CD8-positive, alpha-beta memory T cell (primary cell): Measurements from ENCODE around the gene ZDHHC9. TPM values are rescaled to one million over a fixed set of nuclear protein-coding genes. Genes with fewer than 3 reads are reported as not detected.

Experiments
- CTCF ChIA-PET: fragments of 350-600 bp; sonication (Branson Sonifier 250); formaldehyde crosslinking; loops from one replicate; lab custom pipeline; 2021; ENCODE audit warnings: antibody characterized with exemption; lab: Charles Lee
- POLR2A ChIA-PET: fragments of 350-600 bp; sonication (Branson Sonifier 250); formaldehyde crosslinking; loops from one replicate; lab custom pipeline; 2021; ENCODE audit warnings: antibody characterized with exemption; lab: Charles Lee
- DNase-seq, 5 donors: peaks; one replicate each; pipeline versions ENCODE4 v3.0.0 to v3.0.0-alpha.2; 2020 to 2022; ENCODE audit warnings: mixed read lengths in 1 of 5
- H3K27ac ChIP-seq: one replicate; pipeline ENCODE4 v1.7.0; 2013; ENCODE audit warnings: low read depth, mild to moderate bottlenecking, low read length, moderate library complexity
- H3K27me3 ChIP-seq: 2 replicates; pipeline ENCODE4 v1.7.0; 2013; ENCODE audit warnings: low read length, mild to moderate bottlenecking; ENCODE audit not compliant: insufficient read depth, poor library complexity, severe bottlenecking
- H3K36me3 ChIP-seq: 2 replicates; pipeline ENCODE4 v1.7.0; 2013; ENCODE audit warnings: mild to moderate bottlenecking, low read length, moderate library complexity; ENCODE audit not compliant: insufficient read depth
- H3K4me1 ChIP-seq: 2 replicates; pipeline ENCODE4 v1.7.0; 2013; ENCODE audit warnings: mild to moderate bottlenecking, low read length, moderate library complexity; ENCODE audit not compliant: insufficient read depth
- H3K4me3 ChIP-seq: 2 replicates; pipeline ENCODE4 v1.7.0; 2013; ENCODE audit warnings: mild to moderate bottlenecking, low read length
- H3K9me3 ChIP-seq: 2 replicates; pipeline ENCODE4 v1.7.0; 2013; ENCODE audit warnings: mild to moderate bottlenecking, low read length
- H3K27ac Mint-ChIP-seq, 8 donors: one replicate each; pipeline ENCODE4 v1.8.0; 2020 to 2021; ENCODE audit warnings: mixed read lengths in 8 of 8, mild to moderate bottlenecking in 6 of 8, inconsistent platforms in 3 of 8, moderate library complexity in 3 of 8
- H3K27me3 Mint-ChIP-seq, 2 donors: one replicate each; pipeline ENCODE4 v1.8.0; 2020 to 2021; ENCODE audit warnings: mixed read lengths in 2 of 2, mild to moderate bottlenecking in 1 of 2, moderate library complexity in 1 of 2
- H3K36me3 Mint-ChIP-seq, 3 donors: one replicate each; pipeline ENCODE4 v1.8.0; 2020 to 2021; ENCODE audit warnings: mixed read lengths in 3 of 3, inconsistent platforms in 1 of 3, mild to moderate bottlenecking in 1 of 3
- H3K4me1 Mint-ChIP-seq, 3 donors: one replicate each; pipeline ENCODE4 v1.8.0; 2020 to 2021; ENCODE audit warnings: mixed read lengths in 3 of 3, inconsistent platforms in 1 of 3, mild to moderate bottlenecking in 1 of 3
- H3K4me3 Mint-ChIP-seq, 7 donors: one replicate each; pipeline ENCODE4 v1.8.0; 2020 to 2021; ENCODE audit warnings: mixed read lengths in 7 of 7, mild to moderate bottlenecking in 6 of 7, moderate library complexity in 4 of 7, inconsistent platforms in 2 of 7
- H3K9me3 Mint-ChIP-seq, 5 donors: one replicate each; pipeline ENCODE4 v1.8.0; 2020 to 2022; ENCODE audit warnings: mixed read lengths in 5 of 5, mild to moderate bottlenecking in 3 of 5, moderate library complexity in 2 of 5, inconsistent platforms in 1 of 5
- polyA plus RNA-seq: library from polyadenylated mRNA; unstranded; fragments of 300-500 nt; fragmentation: Illumina TruSeq; gene quantifications from one replicate; pipeline ENCODE4 v1.2.3, GENCODE V29; 2021
- total RNA-seq, 2 experiments: library from RNA; stranded (reverse); gene quantifications; one replicate each; pipeline ENCODE4 v1.2.3, GENCODE V29; 2021

The ZDHHC9 gene
- total and polyA plus RNA-seq, 3 experiments from 2014 or later = 4.6 to 11.5 (median 10.4) TPM

GRCh38 chrX:129783291-129783713, 60.4 kb downstream of the ZDHHC9 start:
- peaks cover 14 to 74% (median 20%) of the 10 kb centered on the region in 3 donors for H3K36me3 Mint-ChIP-seq
- peaks cover 65% of the 10 kb centered on the region for H3K4me1 ChIP-seq
- peaks cover 23% of the 10 kb centered on the region for H3K36me3 ChIP-seq
- H3K9me3 Mint-ChIP-seq = peaks cover 0 to 4% (median 0%) of the 10 kb centered on the region in 5 donors
- peak overlapping the region; percentile 87 to 100 (median 97) for H3K4me3 Mint-ChIP-seq
- ChIA-PET POLR2A (interaction anchor here (0.7 to 5.1 kb wide), 5 partner anchors 12 to 39 kb away, joined by 3 to 82 read pairs (median 3); no protein-coding TSS in a partner anchor), CTCF (interaction anchor here (1.2 to 3.8 kb wide), 3 partner anchors 13 to 106 kb away, joined by 3 to 37 read pairs (median 36); no protein-coding TSS in a partner anchor)
- no peaks in the 10 kb centered on the region for H3K9me3 ChIP-seq
- no peak for DNase-seq
- H3K27ac ChIP-seq = no peak overlapping the region
- H3K4me3 ChIP-seq = peak overlapping the region; percentile 72
- peaks cover 74 to 92% (median 86%) of the 10 kb centered on the region in 3 donors for H3K4me1 Mint-ChIP-seq
- peak overlapping the region; percentile 73 to 96 (median 92) for H3K27ac Mint-ChIP-seq
- H3K27me3 ChIP-seq = no peaks in the 10 kb centered on the region
- H3K27me3 Mint-ChIP-seq = peaks cover 0 to 2% of the 10 kb centered on the region in 2 donors

- H3K27ac ChIP-seq = peak overlapping the region; percentile 16
- DNase-seq = no peak
- H3K36me3 Mint-ChIP-seq = peaks cover 14 to 71% (median 20%) of the 10 kb centered on the region in 3 donors
- H3K27me3 Mint-ChIP-seq = peaks cover 0 to 2% of the 10 kb centered on the region in 2 donors
- peak overlapping the region; percentile 87 to 100 (median 97) for H3K4me3 Mint-ChIP-seq
- peaks cover 77 to 96% (median 90%) of the 10 kb centered on the region in 3 donors for H3K4me1 Mint-ChIP-seq
- H3K27ac Mint-ChIP-seq = peak overlapping the region; percentile 43 to 96 (median 94)
- H3K4me1 ChIP-seq = peaks cover 68% of the 10 kb centered on the region
- ChIA-PET CTCF (interaction anchor here (0.9 to 3.8 kb wide), 5 partner anchors 12 to 105 kb away, joined by 3 to 37 read pairs (median 3); no protein-coding TSS in a partner anchor), POLR2A (interaction anchor here (0.8 to 5.1 kb wide), 3 partner anchors 12 to 40 kb away, joined by 3 to 82 read pairs (median 5); no protein-coding TSS in a partner anchor)
- H3K36me3 ChIP-seq = peaks cover 21% of the 10 kb centered on the region
- H3K27me3 ChIP-seq = no peaks in the 10 kb centered on the region
- H3K4me3 ChIP-seq = peak overlapping the region; percentile 72
- H3K9me3 Mint-ChIP-seq = peaks cover 0 to 4% (median 0%) of the 10 kb centered on the region in 5 donors
- H3K9me3 ChIP-seq = no peaks in the 10 kb centered on the region
These were observed 61.0 kb downstream of the ZDHHC9 start for GRCh38 chrX:129782706-129783105.

- H3K4me1 Mint-ChIP-seq = peaks cover 75 to 96% (median 89%) of the 10 kb centered on the region in 3 donors
- Histone ChIP-seq H3K9me3 (no peaks in the 10 kb centered on the region), H3K4me3 (peak overlapping the region; percentile 72), H3K27me3 (no peaks in the 10 kb centered on the region), H3K27ac (peak overlapping the region; percentile 45), H3K36me3 (peaks cover 17% of the 10 kb centered on the region), H3K4me1 (peaks cover 67% of the 10 kb centered on the region)
- DNase-seq = peak in 1 of 5 donors; percentile 19
- ChIA-PET CTCF (interaction anchor here (0.7 to 3.8 kb wide), 11 partner anchors 11 to 144 kb away, joined by 3 to 37 read pairs (median 4); no protein-coding TSS in a partner anchor), POLR2A (interaction anchor here (0.6 to 5.1 kb wide), 7 partner anchors 11 to 62 kb away, joined by 4 to 82 read pairs (median 5); partner anchors contain the start of gene ZDHHC9)
- H3K36me3 Mint-ChIP-seq = peaks cover 10 to 64% (median 20%) of the 10 kb centered on the region in 3 donors
- H3K9me3 Mint-ChIP-seq = peaks cover 0 to 4% (median 0%) of the 10 kb centered on the region in 5 donors
- peak overlapping the region; percentile 79 to 96 (median 95) for H3K27ac Mint-ChIP-seq
- H3K27me3 Mint-ChIP-seq = no peaks in the 10 kb centered on the region
- peak overlapping the region; percentile 87 to 100 (median 97) for H3K4me3 Mint-ChIP-seq
These were observed 61.8 kb downstream of the ZDHHC9 start for GRCh38 chrX:129781680-129782495.

- peaks cover 0 to 4% (median 0%) of the 10 kb centered on the region in 5 donors for H3K9me3 Mint-ChIP-seq
- peak overlapping the region; percentile 83 to 96 (median 95) for H3K27ac Mint-ChIP-seq
- H3K4me1 Mint-ChIP-seq = peaks cover 77 to 97% (median 91%) of the 10 kb centered on the region in 3 donors
- CTCF ChIA-PET = interaction anchor here (0.7 to 3.8 kb wide), 7 partner anchors 11 to 145 kb away, joined by 3 to 37 read pairs (median 9); no protein-coding TSS in a partner anchor
- H3K4me3 ChIP-seq = peak overlapping the region; percentile 84
- peak; percentile 69 to 94 (median 81) for DNase-seq
- H3K9me3 ChIP-seq = no peaks in the 10 kb centered on the region
- H3K27me3 Mint-ChIP-seq = no peaks in the 10 kb centered on the region
- no peaks in the 10 kb centered on the region for H3K27me3 ChIP-seq
- POLR2A ChIA-PET = interaction anchor here (0.6 to 5.1 kb wide), 8 partner anchors 10 to 125 kb away, joined by 3 to 82 read pairs (median 5); partner anchors contain the start of genes UTP14A and ZDHHC9
- H3K36me3 Mint-ChIP-seq = peaks cover 8 to 59% (median 20%) of the 10 kb centered on the region in 3 donors
- peak overlapping the region; percentile 87 to 100 (median 97) for H3K4me3 Mint-ChIP-seq
- peaks cover 17% of the 10 kb centered on the region for H3K36me3 ChIP-seq
- H3K4me1 ChIP-seq = peaks cover 69% of the 10 kb centered on the region
- peak overlapping the region; percentile 64 for H3K27ac ChIP-seq
These were observed 62.5 kb downstream of the ZDHHC9 start for GRCh38 chrX:129781134-129781672.

- no peaks in the 10 kb centered on the region for H3K27me3 Mint-ChIP-seq
- H3K27ac ChIP-seq = peak overlapping the region; percentile 64
- ChIA-PET CTCF (interaction anchor here (1.2 to 3.8 kb wide), 7 partner anchors 10 to 145 kb away, joined by 4 to 37 read pairs (median 10); no protein-coding TSS in a partner anchor), POLR2A (interaction anchor here (0.9 to 5.1 kb wide), 8 partner anchors 10 to 126 kb away, joined by 3 to 82 read pairs (median 11); partner anchors contain the start of genes UTP14A and ZDHHC9)
- peaks cover 74 to 97% (median 84%) of the 10 kb centered on the region in 3 donors for H3K4me1 Mint-ChIP-seq
- peaks cover 0 to 4% (median 0%) of the 10 kb centered on the region in 5 donors for H3K9me3 Mint-ChIP-seq
- H3K4me1 ChIP-seq = peaks cover 63% of the 10 kb centered on the region
- no peaks in the 10 kb centered on the region for H3K9me3 ChIP-seq
- peak overlapping the region; percentile 84 for H3K4me3 ChIP-seq
- DNase-seq = no peak
- peaks cover 8 to 54% (median 20%) of the 10 kb centered on the region in 3 donors for H3K36me3 Mint-ChIP-seq
- peaks cover 17% of the 10 kb centered on the region for H3K36me3 ChIP-seq
- peak overlapping the region; percentile 87 to 100 (median 97) for H3K4me3 Mint-ChIP-seq
- H3K27me3 ChIP-seq = no peaks in the 10 kb centered on the region
- peak overlapping the region; percentile 86 to 97 (median 94) for H3K27ac Mint-ChIP-seq
These were observed 63.1 kb downstream of the ZDHHC9 start for GRCh38 chrX:129780441-129781105.

- Histone ChIP-seq H3K4me3 (peak within 1 kb of the TSS; percentile 84), H3K9me3 (no peaks in the 10 kb centered on the region), H3K36me3 (peaks cover 17% of the 10 kb centered on the region), H3K27me3 (no peaks in the 10 kb centered on the region), H3K27ac (peak within 1 kb of the TSS; percentile 64), H3K4me1 (peaks cover 65% of the 10 kb centered on the region)
- peaks cover 8 to 48% (median 14%) of the 10 kb centered on the region in 3 donors for H3K36me3 Mint-ChIP-seq
- H3K27me3 Mint-ChIP-seq = no peaks in the 10 kb centered on the region
- H3K27ac Mint-ChIP-seq = peak within 1 kb of the TSS; percentile 86 to 97 (median 96)
- H3K9me3 Mint-ChIP-seq = peaks cover 0 to 4% (median 0%) of the 10 kb centered on the region in 5 donors
- DNase-seq = peak; percentile 44 to 78 (median 62)
- ChIA-PET POLR2A (interaction anchor here (1.1 to 5.1 kb wide), 5 partner anchors 9 to 53 kb away, joined by 3 to 82 read pairs (median 17); no protein-coding TSS in a partner anchor), CTCF (interaction anchor here (1.0 to 2.2 kb wide), 4 partner anchors 11 to 54 kb away, joined by 3 to 10 read pairs (median 7); no protein-coding TSS in a partner anchor)
- H3K4me1 Mint-ChIP-seq = peaks cover 76 to 98% (median 86%) of the 10 kb centered on the region in 3 donors
- peak within 1 kb of the TSS; percentile 87 to 100 (median 97) for H3K4me3 Mint-ChIP-seq
These were observed 63.9 kb downstream of the ZDHHC9 start, which contains the start of gene SASH3 for GRCh38 chrX:129779747-129780146. Gene SASH3 (plus strand): TSS chrX:129779949. CDS start chrX:129780098, 149 bp downstream.
